ENCODE results near the gene TOE1. TPM values are rescaled to one million over a fixed set of nuclear protein-coding genes. Genes with fewer than 3 reads are reported as not detected.

The TOE1 gene
- polyA plus RNA-seq, 1 of the 3 experiments (the other 2 are of a cell fraction): 19.1 TPM

DNA sequence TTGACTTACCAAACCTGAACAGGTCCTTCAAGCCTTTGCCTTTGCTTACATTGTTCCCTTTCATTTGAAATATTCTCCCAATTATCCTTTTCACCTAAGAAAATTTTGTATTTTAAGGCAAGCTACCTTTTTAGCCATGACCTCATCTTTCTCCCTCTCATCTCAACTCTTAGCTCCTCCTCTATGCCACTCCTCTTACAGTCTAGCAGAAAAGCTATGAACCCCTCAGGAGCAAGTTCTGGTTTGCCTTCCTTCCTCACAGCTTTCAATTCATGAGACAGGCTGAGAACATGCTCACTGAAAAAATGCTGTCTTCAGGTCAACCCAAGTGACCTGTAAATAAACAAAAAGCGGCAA is 8.6 kb downstream of the TOE1 start:
- no peak for TF ChIP-seq MEF2A (IDR thresholded peaks at IDR 0.05; ENCODE audit: borderline replicate concordance, low read depth)
- no peak for TF ChIP-seq SMC3 (IDR thresholded peaks at IDR 0.05; ENCODE audit: low read depth, low read length)
- TF ChIP-seq TCF12 (IDR thresholded peaks at IDR 0.05): no peak
- TF ChIP-seq RXRA (IDR thresholded peaks at IDR 0.05; ENCODE audit: borderline replicate concordance, low read depth): no peak
- TF ChIP-seq FOXJ3 (CRISPR knock-in tag; IDR thresholded peaks at IDR 0.05): no peak
- no peak for TF ChIP-seq EP300 (IDR thresholded peaks at IDR 0.05; ENCODE audit: borderline replicate concordance in 1 of 2, low read depth in 1 of 2, low read length in 1 of 2)
- TF ChIP-seq RFX5 (IDR thresholded peaks at IDR 0.05; ENCODE audit: low read length): no peak
- no peak for TF ChIP-seq TEAD4 (IDR thresholded peaks at IDR 0.05; ENCODE audit: borderline replicate concordance, insufficient read depth)
- no peak for TF ChIP-seq JUND (IDR thresholded peaks at IDR 0.05)
- no peak for TF ChIP-seq TAF1 (IDR thresholded peaks at IDR 0.05; ENCODE audit: borderline replicate concordance, low read depth, low read length)
- no peak for TF ChIP-seq RCOR1 (IDR thresholded peaks at IDR 0.05; ENCODE audit: low read length)
- TF ChIP-seq, protein P1, sequence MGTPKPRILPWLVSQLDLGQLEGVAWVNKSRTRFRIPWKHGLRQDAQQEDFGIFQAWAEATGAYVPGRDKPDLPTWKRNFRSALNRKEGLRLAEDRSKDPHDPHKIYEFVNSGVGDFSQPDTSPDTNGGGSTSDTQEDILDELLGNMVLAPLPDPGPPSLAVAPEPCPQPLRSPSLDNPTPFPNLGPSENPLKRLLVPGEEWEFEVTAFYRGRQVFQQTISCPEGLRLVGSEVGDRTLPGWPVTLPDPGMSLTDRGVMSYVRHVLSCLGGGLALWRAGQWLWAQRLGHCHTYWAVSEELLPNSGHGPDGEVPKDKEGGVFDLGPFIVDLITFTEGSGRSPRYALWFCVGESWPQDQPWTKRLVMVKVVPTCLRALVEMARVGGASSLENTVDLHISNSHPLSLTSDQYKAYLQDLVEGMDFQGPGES (IDR thresholded peaks at IDR 0.05; ENCODE audit: low read depth, low read length): no peak
- no peak for TF ChIP-seq RAD21 (IDR thresholded peaks at IDR 0.05; ENCODE audit: low read length)
- no peak for TF ChIP-seq POLR2AphosphoS5 (IDR thresholded peaks at IDR 0.05; ENCODE audit: low read depth, low read length)
- no peak for TF ChIP-seq NFIC (IDR thresholded peaks at IDR 0.05; ENCODE audit: borderline replicate concordance)
- ChIA-PET POLR2A (interaction anchor here (3.4 kb wide), 1 partner anchor 8 kb away, joined by 12 read pairs; the partner anchor contains the start of genes MUTYH and TOE1), CTCF (interaction anchor here (0.6 to 8.8 kb wide), 4 partner anchors 8 to 330 kb away, joined by 3 to 55 read pairs (median 10); partner anchors contain the start of genes MUTYH, TESK2 and TOE1)
- Histone ChIP-seq H3K79me2 (ENCODE audit: insufficient read depth) (no peaks in the 10 kb centered on the region), H3K27me3 (ENCODE audit: insufficient read depth) (no peaks in the 10 kb centered on the region), H3K27ac (ENCODE audit: low read depth in 2 of 2, low read length in 1 of 2) (peak overlapping the region in 1 of 2 experiments; percentile 23; a peak in 1 of 4 replicates), H2AFZ (ENCODE audit: low read depth) (no peak overlapping the region), H3K4me2 (0 out of 2 replicates have a peak overlapping the region, but pooled peaks have one; percentile 30), H3F3A (replicated peaks; ENCODE audit: insufficient read depth) (no peaks in the 10 kb centered on the region), H3K36me3 (replicated peaks in 1 of 2; ENCODE audit: control insufficient read depth in 1 of 2, insufficient read depth in 2 of 2, low read length in 1 of 2) (peaks cover 8 to 17% of the 10 kb centered on the region in 2 experiments), H3K4me1 (ENCODE audit: control insufficient read depth in 1 of 2, insufficient read depth in 2 of 2, low read depth in 1 of 2, low read length in 1 of 2) (peaks cover 8 to 11% of the 10 kb centered on the region in 2 experiments; a peak in 2 of 4 replicates), H3K9me2 (no peaks in the 10 kb centered on the region), H3K9me3 (no peaks in the 10 kb centered on the region), H4K20me1 (ENCODE audit: insufficient read depth) (no peaks in the 10 kb centered on the region), H3K9ac (no peak overlapping the region), H3K4me3 (ENCODE audit: low read depth in 2 of 2, low read length in 1 of 2) (no peak overlapping the region)
- no peak for DNase-seq
- 92% methylated on average over 1 of the region's 1 CpG for WGBS (ENCODE audit: low lambda C conversion rate)

DNA sequence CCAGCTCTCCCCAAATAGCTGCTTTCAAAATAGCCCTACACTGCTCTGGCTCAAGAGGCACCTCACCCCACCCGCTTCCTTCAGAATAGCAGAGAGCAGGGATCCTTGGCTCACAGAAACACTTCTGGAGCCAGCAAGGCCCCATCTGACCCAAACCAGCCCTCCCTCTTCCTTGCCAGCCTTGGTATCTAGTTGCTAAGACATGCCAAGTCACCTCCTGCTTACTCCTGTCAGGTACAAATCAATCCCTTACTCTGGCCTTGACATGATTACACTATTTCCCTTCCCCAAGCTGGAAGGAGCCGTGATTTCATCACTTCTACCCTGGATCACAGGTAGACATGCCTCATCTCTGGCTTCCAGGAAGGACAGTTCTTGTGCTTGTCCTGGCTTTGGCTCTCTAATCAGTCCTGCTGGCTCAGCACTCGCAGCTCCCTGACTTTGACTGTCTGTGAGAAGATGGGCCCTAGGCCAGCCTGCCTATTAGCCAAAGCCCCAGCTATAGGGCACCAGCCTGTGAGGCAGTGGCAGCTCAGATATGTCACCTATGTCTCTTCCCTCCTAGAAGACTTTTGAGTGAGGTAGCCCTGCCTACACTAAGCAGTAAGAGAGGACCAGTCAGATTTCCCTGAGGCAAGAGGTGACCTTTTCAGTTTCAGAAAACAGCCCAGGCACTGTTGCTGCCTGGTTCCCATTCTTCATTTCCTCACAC is 9.2 kb downstream of the TOE1 start:
- Histone ChIP-seq H3K9ac (no peak overlapping the region), H3F3A (replicated peaks; ENCODE audit: insufficient read depth) (no peaks in the 10 kb centered on the region), H3K27me3 (ENCODE audit: insufficient read depth) (no peaks in the 10 kb centered on the region), H3K4me2 (no peak overlapping the region), H2AFZ (ENCODE audit: low read depth) (no peak overlapping the region), H3K4me3 (ENCODE audit: low read depth in 2 of 2, low read length in 1 of 2) (no peak overlapping the region), H3K36me3 (replicated peaks in 1 of 2; ENCODE audit: control insufficient read depth in 1 of 2, insufficient read depth in 2 of 2, low read length in 1 of 2) (peaks cover 3 to 11% of the 10 kb centered on the region in 2 experiments), H3K27ac (ENCODE audit: low read depth in 2 of 2, low read length in 1 of 2) (no peak overlapping the region), H3K9me2 (no peaks in the 10 kb centered on the region), H4K20me1 (ENCODE audit: insufficient read depth) (no peaks in the 10 kb centered on the region), H3K79me2 (ENCODE audit: insufficient read depth) (no peaks in the 10 kb centered on the region), H3K9me3 (no peaks in the 10 kb centered on the region), H3K4me1 (ENCODE audit: control insufficient read depth in 1 of 2, insufficient read depth in 2 of 2, low read depth in 1 of 2, low read length in 1 of 2) (peaks cover 8 to 11% of the 10 kb centered on the region in 2 experiments; a peak in 2 of 4 replicates)
- no peak for DNase-seq
- POLR2A ChIA-PET: interaction anchor here (0.6 to 3.4 kb wide), 2 partner anchors 9 to 530 kb away, joined by 3 to 12 read pairs; partner anchors contain the start of genes MUTYH and TOE1
- WGBS (ENCODE audit: low lambda C conversion rate): 86% methylated on average over 3 of the region's 3 CpGs
- CTCF ChIA-PET: interaction anchor here (0.5 to 8.8 kb wide), 5 partner anchors 9 to 350 kb away, joined by 3 to 55 read pairs (median 10); partner anchors contain the start of genes MUTYH, TESK2 and TOE1
- TF ChIP-seq SIN3A (IDR thresholded peaks at IDR 0.05; ENCODE audit: borderline replicate concordance, low read depth, low read length) (no peak), RFX5 (IDR thresholded peaks at IDR 0.05; ENCODE audit: low read length) (no peak), GATA2 (CRISPR knock-in tag; IDR thresholded peaks at IDR 0.05) (no peak), MEF2A (IDR thresholded peaks at IDR 0.05; ENCODE audit: borderline replicate concordance, low read depth) (no peak), RAD21 (IDR thresholded peaks at IDR 0.05; ENCODE audit: low read length) (no peak), ELF1 (IDR thresholded peaks at IDR 0.05) (no peak), FOSL2 (IDR thresholded peaks at IDR 0.05; ENCODE audit: borderline replicate concordance, low read depth) (no peak), FOXM1 (IDR thresholded peaks at IDR 0.05; ENCODE audit: low read depth) (no peak), NFIC (IDR thresholded peaks at IDR 0.05; ENCODE audit: borderline replicate concordance) (no peak), SMC3 (IDR thresholded peaks at IDR 0.05; ENCODE audit: low read depth, low read length) (no peak), TAF1 (IDR thresholded peaks at IDR 0.05; ENCODE audit: borderline replicate concordance, low read depth, low read length) (no peak)
- TF ChIP-seq, protein P2, sequence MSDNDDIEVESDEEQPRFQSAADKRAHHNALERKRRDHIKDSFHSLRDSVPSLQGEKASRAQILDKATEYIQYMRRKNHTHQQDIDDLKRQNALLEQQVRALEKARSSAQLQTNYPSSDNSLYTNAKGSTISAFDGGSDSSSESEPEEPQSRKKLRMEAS (IDR thresholded peaks at IDR 0.05; ENCODE audit: low read depth): no peak

Data from SK-N-SH (cell line).